Fibroblast of lung (primary cell): Measurements from ENCODE around the gene CYSTM1. TPM values are rescaled to one million over a fixed set of nuclear protein-coding genes. Genes with fewer than 3 reads are reported as not detected.

Experiments used
- DNase-seq, 2 donors: peaks; one replicate each; pipeline versions ENCODE4 v3.0.0 to v3.0.0-alpha.2; 2010; ENCODE audit warnings: low read depth in 2 of 2
- H2AFZ ChIP-seq: 2 replicates; pipeline ENCODE4 v1.5.1; 2012; ENCODE audit warnings: low read length, control low read depth, inconsistent platforms
- H3K27ac ChIP-seq: 2 replicates; pipeline ENCODE4 v1.5.1; 2011; ENCODE audit warnings: low read length, control low read depth; ENCODE audit not compliant: insufficient read depth
- H3K27me3 ChIP-seq: 2 replicates; pipeline ENCODE4 v1.5.1; 2011; ENCODE audit warnings: mild to moderate bottlenecking, low read length; ENCODE audit not compliant: control insufficient read depth, insufficient read depth
- H3K36me3 ChIP-seq: 2 replicates; pipeline ENCODE4 v1.5.1; 2011; ENCODE audit warnings: low read length; ENCODE audit not compliant: control insufficient read depth, insufficient read depth
- H3K4me1 ChIP-seq: 2 replicates; pipeline ENCODE4 v1.5.1; 2011; ENCODE audit warnings: low read length; ENCODE audit not compliant: control insufficient read depth, insufficient read depth; ENCODE audit errors: extremely low read depth
- H3K4me2 ChIP-seq: 2 replicates; pipeline ENCODE4 v1.5.1; 2011; ENCODE audit warnings: low read length, control low read depth; ENCODE audit not compliant: insufficient read depth; ENCODE audit errors: extremely low read depth
- H3K4me3 ChIP-seq, 4 experiments: fragments of 200-600 bp in 1 of 4; sonication (generic) in 1 of 4; replicated peaks in 1 of 4; 2 replicates each; pipeline ENCODE4 v1.5.1; 2011 to 2016; ENCODE audit warnings: low read length in 4 of 4, low read depth in 3 of 4, mild to moderate bottlenecking in 3 of 4, control low read depth in 2 of 4, inconsistent platforms in 1 of 4, mixed read lengths in 1 of 4; ENCODE audit not compliant: insufficient read depth in 1 of 4; ENCODE audit errors: control extremely low read depth in 1 of 4
- H3K79me2 ChIP-seq: 2 replicates; pipeline ENCODE4 v1.5.1; 2012; ENCODE audit warnings: mild to moderate bottlenecking, low read length, inconsistent platforms; ENCODE audit not compliant: control insufficient read depth, insufficient read depth
- H3K9ac ChIP-seq: 2 replicates; pipeline ENCODE4 v1.5.1; 2011; ENCODE audit warnings: mild to moderate bottlenecking, low read length, control low read depth; ENCODE audit not compliant: insufficient read depth
- H3K9me3 ChIP-seq: 2 replicates; pipeline ENCODE4 v1.5.1; 2012; ENCODE audit warnings: low read depth, low read length; ENCODE audit not compliant: control insufficient read depth, insufficient read depth
- H4K20me1 ChIP-seq: 2 replicates; pipeline ENCODE4 v1.5.1; 2011; ENCODE audit warnings: low read length; ENCODE audit not compliant: control insufficient read depth, insufficient read depth; ENCODE audit errors: extremely low read depth
- CTCF ChIP-seq, 2 donors: IDR thresholded peaks in 1 of 2; conservative IDR thresholded peaks in 1 of 2; 1 replicate in 1 of 2; 2 replicates in 1 of 2; pipeline ENCODE4 v1.5.1; 2011 to 2012; ENCODE audit warnings: low read length in 2 of 2, control low read depth in 1 of 2, inconsistent platforms in 1 of 2, low read depth in 1 of 2, mild to moderate bottlenecking in 1 of 2
- EZH2 ChIP-seq: IDR thresholded peaks from 2 replicates; pipeline ENCODE4 v1.5.1; 2012; ENCODE audit warnings: low read length, control low read depth, mild to moderate bottlenecking; ENCODE audit errors: missing control alignments
- polyA plus RNA-seq, 2 donors: library from polyadenylated mRNA; depleted of rRNA in 1 of 2; stranded (reverse) in 1 of 2; unstranded in 1 of 2; fragments of >200 nt; gene quantifications; 2 replicates each; pipeline ENCODE4 v1.2.1, GENCODE V29; 2011 to 2012; ENCODE audit warnings: missing spikeins in 1 of 2
- total RNA-seq: library from RNA; depleted of rRNA; stranded (reverse); fragments of >200 nt; gene quantifications from 2 replicates; pipeline ENCODE4 v1.2.1, GENCODE V29; 2014

CYSTM1 gene
- total and polyA plus RNA-seq, 2 donors (not counting 1 experiment from before 2014, with no cell fraction given): 24.3 to 35.8 TPM

- Histone ChIP-seq H3K4me2 (no peak overlapping the region), H3K4me1 (peaks cover 15% of the 10 kb centered on the region), H2AFZ (no peak overlapping the region), H4K20me1 (no peaks in the 10 kb centered on the region), H3K9me3 (no peaks in the 10 kb centered on the region), H3K27ac (no peak overlapping the region), H3K79me2 (peaks cover 14% of the 10 kb centered on the region), H3K4me3 (no peak overlapping the region), H3K9ac (no peak overlapping the region), H3K27me3 (no peaks in the 10 kb centered on the region), H3K36me3 (no peaks in the 10 kb centered on the region)
- no peak for DNase-seq
- TF ChIP-seq EZH2: no peak
- TF ChIP-seq CTCF (conservative IDR thresholded peaks at IDR 0.05 in 1 of 2, IDR thresholded peaks at IDR 0.05 in 1 of 2; ENCODE audit: low read depth in 1 of 2, low read length in 2 of 2): no peak
Observed at GRCh38 chr5:140128376-140128775, 46.6 kb upstream of the CYSTM1 start.

GRCh38 chr5:140130949-140131733 lies 43.8 kb upstream of the CYSTM1 start:
- Histone ChIP-seq H3K4me1 (peaks cover 12% of the 10 kb centered on the region), H3K9me3 (no peaks in the 10 kb centered on the region), H3K27ac (peak overlapping the region; percentile 54), H4K20me1 (no peaks in the 10 kb centered on the region), H2AFZ (no peak overlapping the region), H3K27me3 (no peaks in the 10 kb centered on the region), H3K4me2 (peak overlapping the region; percentile 28), H3K9ac (no peak overlapping the region), H3K4me3 (no peak overlapping the region), H3K36me3 (no peaks in the 10 kb centered on the region), H3K79me2 (peaks cover 6% of the 10 kb centered on the region)
- no peak for DNase-seq
- TF ChIP-seq CTCF (conservative IDR thresholded peaks at IDR 0.05 in 1 of 2, IDR thresholded peaks at IDR 0.05 in 1 of 2; ENCODE audit: low read depth in 1 of 2, low read length in 2 of 2) (no peak), EZH2 (no peak)

- no peak overlapping the region for H3K4me3 ChIP-seq
- peak overlapping the region; percentile 48 for H3K4me2 ChIP-seq
- H3K9ac ChIP-seq: no peak overlapping the region
- no peaks in the 10 kb centered on the region for H3K36me3 ChIP-seq
- peak overlapping the region; percentile 27 for H2AFZ ChIP-seq
- peak overlapping the region; percentile 54 for H3K27ac ChIP-seq
- H3K79me2 ChIP-seq: peaks cover 3% of the 10 kb centered on the region
- no peaks in the 10 kb centered on the region for H3K9me3 ChIP-seq
- peaks cover 12% of the 10 kb centered on the region for H3K4me1 ChIP-seq
- TF ChIP-seq EZH2 (no peak), CTCF (conservative IDR thresholded peaks at IDR 0.05 in 1 of 2, IDR thresholded peaks at IDR 0.05 in 1 of 2; ENCODE audit: low read depth in 1 of 2, low read length in 2 of 2) (no peak)
- DNase-seq: peak; percentile 79 to 97
- no peaks in the 10 kb centered on the region for H4K20me1 ChIP-seq
- H3K27me3 ChIP-seq: no peaks in the 10 kb centered on the region
Observed at GRCh38 chr5:140131967-140132409, 43.0 kb upstream of the CYSTM1 start.
